ENCODE results near the gene PDE6D. TPM values are rescaled to one million over a fixed set of nuclear protein-coding genes. Genes with fewer than 3 reads are reported as not detected.
A peak's percentile ranks its signal among the peaks of the same experiment; 100 is the strongest.

PDE6D gene
- total RNA-seq, 4 donors from 2014 or later = 11.7 to 22.6 (median 17.6) TPM

- H3K4me3 ChIP-seq = peak within 1 kb of the TSS; percentile 86 to 96 (median 90)
- in situ Hi-C loops (cut with MboI; ENCODE audit: low sequenced_read_pairs in 4 of 4) = no loop called here
- peak within 1 kb of the TSS; percentile 94 to 100 (median 96) for H3K27ac ChIP-seq
- intact Hi-C loops (cut with DNase I; ENCODE audit: low total_unique reads) = loop anchor here (1.0 to 10.0 kb wide), 7 partner anchors 42 to 1717 kb away; partner anchors contain the start of gene PDE6D
- H3K9me3 ChIP-seq = no peaks in the 10 kb centered on the region
- no peak for TF ChIP-seq CTCF (IDR thresholded peaks at IDR 0.05 in 4 of 5, conservative IDR thresholded peaks at IDR 0.05 in 1 of 5)
- peak; percentile 95 to 98 for TF ChIP-seq POLR2A (IDR thresholded peaks at IDR 0.05)
- DNase-seq (peak; percentile 99 to 100), ATAC-seq (peak; percentile 49 to 59)
- H3K27me3 ChIP-seq = no peaks in the 10 kb centered on the region
- H3K4me1 ChIP-seq = peaks cover 23 to 24% of the 10 kb centered on the region in 2 donors
- peaks cover 0 to 11% of the 10 kb centered on the region in 2 donors for H3K36me3 ChIP-seq
Measured at GRCh38 chr2:231707927-231708772, 72.9 kb downstream of the PDE6D start, which contains the start of gene PTMA. Gene PTMA (plus strand): TSS chr2:231708525. CDS start chr2:231708707, 182 bp downstream.

- no peak for DNase-seq
- H3K27me3 ChIP-seq = no peaks in the 10 kb centered on the region
Measured at GRCh38 chr2:231707625-231707926, 73.5 kb downstream of the PDE6D start.

GRCh38 chr2:231706731-231707624 is 74.1 kb downstream of the PDE6D start:
- peak overlapping the region; percentile 86 to 96 (median 90) for H3K4me3 ChIP-seq
- H3K27ac ChIP-seq = peak overlapping the region; percentile 94 to 100 (median 96)
- peaks cover 22% of the 10 kb centered on the region in 2 donors for H3K4me1 ChIP-seq
- no peaks in the 10 kb centered on the region for H3K27me3 ChIP-seq
- in situ Hi-C loops (cut with MboI; ENCODE audit: low sequenced_read_pairs in 4 of 4) = no loop called here
- no peaks in the 10 kb centered on the region for H3K9me3 ChIP-seq
- peak; percentile 54 to 58 for ATAC-seq
- TF ChIP-seq POLR2A (IDR thresholded peaks at IDR 0.05) = peak; percentile 81 to 85
- TF ChIP-seq CTCF (IDR thresholded peaks at IDR 0.05 in 4 of 5, conservative IDR thresholded peaks at IDR 0.05 in 1 of 5) = peak; percentile 22 to 80 (median 73)
- peaks cover 0 to 2% of the 10 kb centered on the region in 2 donors for H3K36me3 ChIP-seq
- DNase-seq = peak; percentile 99
- intact Hi-C loops (cut with DNase I; ENCODE audit: low total_unique reads) = loop anchor here (1.0 to 10.0 kb wide), 4 partner anchors 45 to 1718 kb away; partner anchors contain the start of gene PDE6D

More at GRCh38 chr2:231707625-231707926, 73.5 kb downstream of the PDE6D start:
- H3K36me3 ChIP-seq = peaks cover 0 to 8% of the 10 kb centered on the region in 2 donors
- peaks cover 23 to 24% of the 10 kb centered on the region in 2 donors for H3K4me1 ChIP-seq
- peak overlapping the region; percentile 86 to 96 (median 90) for H3K4me3 ChIP-seq
- in situ Hi-C loops (cut with MboI; ENCODE audit: low sequenced_read_pairs in 4 of 4) = no loop called here
- no peaks in the 10 kb centered on the region for H3K9me3 ChIP-seq
- TF ChIP-seq POLR2A (IDR thresholded peaks at IDR 0.05) (no peak), CTCF (IDR thresholded peaks at IDR 0.05 in 4 of 5, conservative IDR thresholded peaks at IDR 0.05 in 1 of 5) (no peak)
- intact Hi-C loops (cut with DNase I; ENCODE audit: low total_unique reads) = loop anchor here (1.0 to 10.0 kb wide), 4 partner anchors 45 to 1717 kb away; partner anchors contain the start of gene PDE6D
- peak overlapping the region; percentile 94 to 100 (median 96) for H3K27ac ChIP-seq
- ATAC-seq = peak; percentile 1 to 2

GRCh38 chr2:231704017-231704416 is 77.1 kb downstream of the PDE6D start:
- in situ Hi-C loops (cut with MboI; ENCODE audit: low sequenced_read_pairs in 4 of 4) = no loop called here
- H3K36me3 ChIP-seq = no peaks in the 10 kb centered on the region
- no peak for DNase-seq

More at GRCh38 chr2:231704017-231704416, 77.1 kb downstream of the PDE6D start:
- H3K27me3 ChIP-seq = no peaks in the 10 kb centered on the region
- TF ChIP-seq POLR2A (IDR thresholded peaks at IDR 0.05) = no peak
- TF ChIP-seq CTCF (IDR thresholded peaks at IDR 0.05 in 4 of 5, conservative IDR thresholded peaks at IDR 0.05 in 1 of 5) = no peak
- intact Hi-C loops (cut with DNase I; ENCODE audit: low total_unique reads) = loop anchor here (10.0 kb wide), 1 partner anchor 1721 kb away; no protein-coding TSS in a partner anchor
- no peak overlapping the region for H3K4me3 ChIP-seq
- no peaks in the 10 kb centered on the region for H3K9me3 ChIP-seq
- no peak overlapping the region for H3K27ac ChIP-seq
- ATAC-seq = no peak
- H3K4me1 ChIP-seq = peaks cover 16 to 17% of the 10 kb centered on the region in 2 donors

Measured in gastrocnemius medialis (tissue), 4 donors.